ENCODE data around the gene UNC13D. TPM values are rescaled to one million over a fixed set of nuclear protein-coding genes. Genes with fewer than 3 reads are reported as not detected.
A peak's percentile ranks its signal among the peaks of the same experiment; 100 is the strongest.

The UNC13D gene
- total RNA-seq, 2 donors from 2014 or later: 7.3 to 15.1 TPM

DNA sequence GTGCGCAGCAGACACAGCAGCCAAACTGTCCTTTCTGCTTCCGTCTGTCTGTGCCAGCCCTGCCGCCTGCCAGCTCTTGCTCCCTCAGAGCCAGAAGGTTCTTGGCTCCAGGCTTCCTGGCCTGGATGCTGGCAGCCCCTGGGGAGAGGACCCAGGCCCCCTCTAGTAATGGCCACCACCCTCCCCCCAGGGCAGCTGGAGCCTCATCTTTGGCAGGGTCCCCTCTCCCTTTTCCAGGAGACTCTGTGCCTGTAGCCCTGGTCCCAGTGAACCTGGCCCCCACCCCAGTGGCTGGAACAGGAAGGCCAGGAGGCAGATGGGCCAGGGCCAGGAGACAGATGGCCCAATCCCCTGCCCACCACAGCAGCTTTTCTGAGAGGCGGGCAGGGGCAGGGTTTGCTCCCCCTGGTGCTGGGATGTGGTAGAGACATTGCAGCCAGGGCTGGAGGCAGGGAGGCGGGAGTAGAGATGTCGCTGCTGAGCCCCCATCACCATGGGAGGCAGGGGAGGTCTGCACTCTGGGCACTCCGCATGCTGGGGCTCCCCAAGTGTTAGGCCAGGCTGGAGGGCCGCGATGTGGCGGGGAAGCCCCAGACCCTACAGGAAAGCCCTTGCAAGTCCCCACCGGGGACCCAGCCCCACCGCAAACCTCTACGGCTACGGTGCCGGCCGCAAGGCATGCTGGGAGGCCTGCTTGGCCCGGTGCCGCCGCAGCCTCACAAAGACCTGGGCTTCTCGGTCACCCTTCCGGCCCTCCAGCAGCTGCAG lies 16.7 kb downstream of the UNC13D start:
- intact Hi-C loops (cut with DNase I): loop anchor here in 1 of 2 donors (5.0 kb wide), 1 partner anchor 40 kb away; no protein-coding TSS in a partner anchor
- DNase-seq (ENCODE audit: low spot score): peak; percentile 89

GRCh38 chr17:75826561-75827307 lies 17.5 kb downstream of the UNC13D start:
- no peak for DNase-seq (ENCODE audit: low spot score)
- intact Hi-C loops (cut with DNase I): loop anchor here in 1 of 2 donors (5.0 kb wide), 1 partner anchor 39 kb away; no protein-coding TSS in a partner anchor

GRCh38 chr17:75825748-75826370 lies 18.3 kb downstream of the UNC13D start:
- intact Hi-C loops (cut with DNase I): loop anchor here in 1 of 2 donors (5.0 kb wide), 1 partner anchor 39 kb away; no protein-coding TSS in a partner anchor
- no peak for DNase-seq (ENCODE audit: low spot score)

- intact Hi-C loops (cut with DNase I): loop anchor here in 1 of 2 donors (5.0 kb wide), 1 partner anchor 38 kb away; no protein-coding TSS in a partner anchor
- peak; percentile 66 for DNase-seq (ENCODE audit: low spot score)
Observed at GRCh38 chr17:75825149-75825552, 19.1 kb downstream of the UNC13D start.

DNA sequence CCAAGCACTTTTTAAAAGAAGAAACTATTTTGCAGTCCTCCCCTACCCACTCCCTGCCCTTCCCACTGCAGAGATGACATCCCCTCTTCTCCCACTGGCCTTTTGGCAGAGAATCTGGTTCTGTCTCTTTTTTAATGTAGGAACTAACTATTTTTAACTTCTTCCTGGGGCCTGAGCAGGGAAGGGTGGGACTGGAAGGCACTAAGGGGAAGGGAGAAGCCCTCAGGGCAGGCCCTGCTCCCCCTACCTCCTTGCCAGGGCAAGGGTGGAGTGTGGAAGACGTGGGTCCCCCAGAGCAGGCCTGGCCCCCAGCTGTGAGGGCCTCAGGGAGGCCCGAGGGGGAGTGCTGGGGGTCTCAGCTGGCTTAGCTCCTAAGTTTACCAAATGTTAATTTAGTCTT lies 19.5 kb downstream of the UNC13D start:
- intact Hi-C loops (cut with DNase I): loop anchor here in 1 of 2 donors (5.0 kb wide), 1 partner anchor 37 kb away; no protein-coding TSS in a partner anchor
- peak; percentile 62 for DNase-seq (ENCODE audit: low spot score)

GRCh38 chr17:75824050-75824552 lies 20.1 kb downstream of the UNC13D start:
- intact Hi-C loops (cut with DNase I): no loop called here
- DNase-seq (ENCODE audit: low spot score): no peak

- intact Hi-C loops (cut with DNase I): no loop called here
- peak; percentile 66 for DNase-seq (ENCODE audit: low spot score)
Observed at GRCh38 chr17:75823257-75824041, 20.8 kb downstream of the UNC13D start.

GRCh38 chr17:75822800-75823166 lies 21.4 kb downstream of the UNC13D start:
- DNase-seq (ENCODE audit: low spot score): no peak
- intact Hi-C loops (cut with DNase I): no loop called here

DNA sequence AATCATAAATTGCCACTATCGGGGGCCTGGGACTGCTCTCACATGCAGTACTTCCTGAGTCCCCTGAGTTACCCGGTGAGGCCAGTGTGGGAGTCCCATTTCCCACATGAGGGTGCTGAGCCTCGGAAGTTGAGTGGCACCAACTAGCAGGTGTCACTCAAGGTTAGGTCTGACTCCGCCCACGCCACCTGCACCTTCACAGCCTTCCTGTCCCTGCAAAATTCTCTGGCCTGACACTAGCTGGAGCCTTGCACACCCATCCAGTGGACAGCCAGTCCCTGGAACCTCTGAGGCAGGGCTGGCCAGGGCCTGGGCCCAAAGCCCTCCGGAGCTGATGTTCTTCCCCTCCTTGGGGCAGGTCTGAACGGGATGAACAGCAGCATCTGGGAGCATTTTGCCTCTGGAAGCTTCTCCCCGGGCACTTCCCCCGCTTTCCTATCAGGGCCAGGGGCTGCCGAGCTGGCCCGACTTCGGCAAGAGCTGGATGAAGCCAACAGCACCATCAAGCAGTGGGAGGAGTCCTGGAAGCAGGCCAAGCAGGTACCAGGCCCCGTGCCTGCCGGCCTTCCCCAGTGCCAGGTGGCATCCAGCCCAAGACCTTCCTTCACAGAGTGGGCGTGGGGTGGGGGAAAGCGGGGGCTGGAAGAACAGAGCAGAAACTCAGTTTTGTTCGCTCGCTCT lies 21.9 kb downstream of the UNC13D start:
- DNase-seq (ENCODE audit: low spot score): peak; percentile 71
- intact Hi-C loops (cut with DNase I): no loop called here

GRCh38 chr17:75821552-75821951 lies 22.7 kb downstream of the UNC13D start:
- intact Hi-C loops (cut with DNase I): no loop called here
- no peak for DNase-seq (ENCODE audit: low spot score)

DNA sequence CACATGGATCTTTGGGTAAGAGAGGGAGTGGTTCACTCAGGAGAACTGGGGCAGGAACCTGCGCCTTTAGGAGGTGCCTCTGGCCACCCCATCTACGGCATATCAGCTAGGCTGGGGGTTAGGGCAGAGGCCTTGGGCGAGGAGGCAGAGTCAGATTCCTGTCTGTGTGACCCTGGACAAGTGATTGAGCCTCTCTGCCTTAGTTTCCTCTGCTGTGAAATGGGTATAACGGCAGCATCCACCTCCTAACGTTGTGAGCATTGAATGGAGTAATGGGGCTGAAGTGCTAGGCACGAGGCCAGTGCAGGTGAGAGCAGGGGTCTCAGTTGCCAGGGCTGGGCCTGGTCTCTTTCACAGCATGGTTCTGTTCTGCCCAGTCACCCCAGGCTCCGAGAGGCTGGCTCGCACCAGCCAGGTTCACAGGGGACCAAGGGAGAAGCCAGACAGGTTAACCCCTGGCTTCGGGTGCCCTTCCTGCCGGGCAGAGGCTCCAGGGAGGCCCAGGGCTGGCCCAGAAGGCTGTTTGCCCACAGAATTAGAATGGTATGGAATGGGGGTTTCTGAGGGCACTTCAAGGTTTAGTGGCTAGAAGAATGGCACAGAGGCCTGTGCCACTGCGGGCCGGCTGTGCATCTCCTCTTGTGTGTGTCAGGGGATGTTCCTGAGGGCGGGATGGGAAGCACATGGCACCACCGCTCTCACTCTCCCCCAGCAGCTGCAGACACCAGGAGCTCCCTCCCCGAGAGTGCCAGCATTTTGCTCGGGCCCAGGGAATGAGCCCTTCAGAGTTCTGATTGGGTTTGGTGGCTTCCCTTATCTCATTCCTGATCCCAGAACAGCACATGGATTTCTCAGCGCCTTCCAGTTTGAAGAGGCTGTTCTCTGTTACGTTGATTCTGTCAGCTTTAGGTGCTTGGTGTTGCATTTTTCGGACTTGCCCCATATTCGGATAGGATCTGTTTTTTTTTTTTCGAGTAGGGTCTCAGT lies 23.8 kb downstream of the UNC13D start:
- no peak for DNase-seq (ENCODE audit: low spot score)
- intact Hi-C loops (cut with DNase I): no loop called here

DNA sequence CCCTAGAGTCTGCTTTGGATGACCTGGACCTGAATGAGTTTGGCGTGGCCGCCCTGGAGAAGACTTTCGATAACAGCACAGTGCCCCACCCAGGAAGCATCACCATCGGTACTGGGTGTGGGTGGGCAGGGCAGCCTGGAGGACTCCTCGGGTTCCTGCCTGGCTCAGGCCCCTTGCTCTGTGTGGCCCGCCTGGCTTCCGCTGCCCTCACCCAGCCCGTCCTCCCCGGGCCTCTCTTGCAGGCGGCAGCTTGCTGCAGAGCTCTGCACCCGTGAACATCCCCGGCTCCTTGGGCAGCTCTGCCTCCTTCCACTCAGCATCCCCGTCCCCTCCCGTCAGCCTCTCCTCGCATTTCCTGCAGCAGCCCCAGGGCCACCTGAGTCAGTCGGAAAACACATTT lies 24.5 kb downstream of the UNC13D start:
- intact Hi-C loops (cut with DNase I): no loop called here
- no peak for DNase-seq (ENCODE audit: low spot score)

DNA sequence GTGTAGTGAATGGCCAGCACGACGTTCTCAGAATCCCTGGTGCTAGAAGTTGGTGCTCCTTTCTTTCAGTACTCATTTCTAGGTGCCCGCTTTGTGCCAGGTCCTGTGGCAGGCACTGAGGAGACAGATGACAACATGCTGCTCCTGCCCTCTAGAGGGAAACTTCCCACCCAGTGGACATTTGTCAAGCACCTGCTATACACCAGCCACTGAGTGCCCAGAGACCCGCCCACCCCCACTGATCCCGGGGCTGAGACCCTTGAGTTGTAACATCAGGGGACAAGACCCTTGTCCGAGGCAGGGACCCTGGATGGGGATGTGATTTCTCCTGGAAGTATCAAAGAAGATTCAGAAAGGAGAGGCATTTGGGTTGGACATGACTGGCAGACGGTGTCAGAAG lies 25.1 kb downstream of the UNC13D start:
- intact Hi-C loops (cut with DNase I): no loop called here

DNA sequence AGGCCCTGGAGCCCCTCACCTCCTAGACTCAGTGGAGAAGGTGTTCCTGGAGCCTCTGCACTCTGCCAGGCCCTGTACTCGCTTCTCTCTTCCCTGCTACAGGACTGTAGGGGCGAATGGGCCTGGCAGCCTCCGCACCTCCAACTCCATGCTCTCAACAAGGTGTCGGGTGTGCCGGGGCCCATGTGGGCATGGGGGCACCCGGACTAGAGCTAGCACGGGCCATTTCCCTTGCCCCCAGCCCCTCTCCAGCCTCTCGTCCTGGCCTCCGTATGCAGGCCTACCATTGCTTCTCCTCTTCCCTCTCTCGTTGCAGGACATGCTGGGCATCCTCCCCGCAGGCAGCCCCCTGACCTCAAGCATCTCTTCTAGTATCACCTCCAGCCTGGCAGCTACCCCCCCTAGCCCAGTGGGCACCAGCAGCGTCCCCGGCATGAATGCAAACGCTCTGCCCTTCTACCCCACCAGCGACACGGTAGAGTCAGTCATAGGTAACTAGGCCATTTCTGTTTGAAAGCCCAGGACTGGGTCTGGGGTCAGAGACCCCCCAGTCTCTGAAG lies 25.8 kb downstream of the UNC13D start:
- intact Hi-C loops (cut with DNase I): loop anchor here in 1 of 2 donors (1.0 kb wide), 1 partner anchor 16 kb away; no protein-coding TSS in a partner anchor
- no peak for DNase-seq (ENCODE audit: low spot score)

More for the DNA sequence above, 25.1 kb downstream of the UNC13D start:
- DNase-seq (ENCODE audit: low spot score): no peak

DNA sequence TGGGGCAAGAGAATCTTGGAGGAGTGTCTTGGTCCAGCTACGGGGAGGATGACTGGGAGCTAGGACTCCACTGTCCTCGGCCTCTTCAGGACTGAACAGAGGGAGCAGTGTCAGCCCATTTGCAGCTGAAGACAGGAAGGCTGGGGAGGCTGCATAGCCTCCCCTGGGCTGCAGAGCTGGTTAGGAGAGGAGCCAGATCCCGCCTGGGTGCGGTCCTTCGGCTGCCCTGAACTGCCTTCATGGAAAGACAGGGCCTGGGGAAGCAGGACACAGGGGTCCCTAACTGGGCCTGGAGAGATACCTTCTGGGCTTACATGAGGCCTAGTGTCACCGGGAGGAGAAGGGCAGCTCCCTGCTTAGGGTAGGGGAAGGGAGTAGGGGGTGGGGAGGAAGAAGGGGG lies 26.6 kb downstream of the UNC13D start:
- intact Hi-C loops (cut with DNase I): no loop called here

DNA sequence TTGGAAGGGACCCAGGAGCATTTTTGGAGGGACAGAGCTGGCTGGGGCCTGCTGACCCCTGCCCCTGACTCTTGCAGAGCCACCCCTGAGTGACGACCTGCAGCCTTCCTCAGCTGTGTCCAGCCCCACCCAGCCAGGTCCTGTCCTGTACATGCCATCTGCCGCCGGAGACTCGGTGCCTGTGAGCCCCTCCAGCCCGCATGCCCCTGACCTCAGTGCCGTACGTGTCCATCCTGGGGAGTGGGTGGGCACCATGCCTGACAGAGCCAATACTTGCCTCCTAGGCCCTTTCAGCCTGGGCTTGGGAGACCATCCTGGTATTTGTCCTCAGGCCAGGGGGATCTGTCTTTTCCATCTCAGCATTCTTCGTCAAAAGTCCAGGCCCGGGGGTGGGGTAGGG lies 27.5 kb downstream of the UNC13D start:
- no peak for DNase-seq (ENCODE audit: low spot score)
- intact Hi-C loops (cut with DNase I): no loop called here

More for the DNA sequence above, 26.6 kb downstream of the UNC13D start:
- DNase-seq (ENCODE audit: low spot score): no peak

DNA sequence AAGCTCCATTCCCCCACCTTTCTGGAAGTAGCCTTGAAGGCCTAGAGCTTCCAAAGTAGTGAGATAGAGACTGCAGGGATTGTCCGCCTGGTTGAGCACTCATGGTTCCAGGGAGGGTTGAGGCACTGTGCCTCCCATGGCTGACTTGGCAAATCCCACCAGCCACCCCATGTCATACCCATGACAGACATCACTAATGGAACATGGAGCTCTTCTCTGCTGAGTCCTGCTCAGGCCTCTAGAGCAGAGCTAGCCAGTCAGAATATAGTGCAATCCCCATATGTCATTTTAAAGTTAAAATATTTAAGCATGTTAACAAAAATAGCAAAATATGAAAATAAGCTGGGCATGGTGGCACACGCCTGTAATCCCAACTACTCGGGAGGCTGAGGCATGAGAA lies 28.8 kb downstream of the UNC13D start:
- no peak for DNase-seq (ENCODE audit: low spot score)
- intact Hi-C loops (cut with DNase I): no loop called here
